NCI-H748 (cell line): ENCODE results near the gene RYR2.
"Not testable (repeated sequence)": the region's sequence is repeated elsewhere in the genome, so short reads cannot be mapped to it uniquely, and the experiment has no call there.

Experiments used
- DNase-seq: peaks from one replicate; lab custom pipeline; 2025; ENCODE audit not compliant: unreplicated experiment; lab: John Stamatoyannopoulos, UW

The RYR2 gene

GRCh38 chr1:237074371-237075117 lies 32.6 kb downstream of the RYR2 start:
- DNase-seq = peak; percentile 13

DNA sequence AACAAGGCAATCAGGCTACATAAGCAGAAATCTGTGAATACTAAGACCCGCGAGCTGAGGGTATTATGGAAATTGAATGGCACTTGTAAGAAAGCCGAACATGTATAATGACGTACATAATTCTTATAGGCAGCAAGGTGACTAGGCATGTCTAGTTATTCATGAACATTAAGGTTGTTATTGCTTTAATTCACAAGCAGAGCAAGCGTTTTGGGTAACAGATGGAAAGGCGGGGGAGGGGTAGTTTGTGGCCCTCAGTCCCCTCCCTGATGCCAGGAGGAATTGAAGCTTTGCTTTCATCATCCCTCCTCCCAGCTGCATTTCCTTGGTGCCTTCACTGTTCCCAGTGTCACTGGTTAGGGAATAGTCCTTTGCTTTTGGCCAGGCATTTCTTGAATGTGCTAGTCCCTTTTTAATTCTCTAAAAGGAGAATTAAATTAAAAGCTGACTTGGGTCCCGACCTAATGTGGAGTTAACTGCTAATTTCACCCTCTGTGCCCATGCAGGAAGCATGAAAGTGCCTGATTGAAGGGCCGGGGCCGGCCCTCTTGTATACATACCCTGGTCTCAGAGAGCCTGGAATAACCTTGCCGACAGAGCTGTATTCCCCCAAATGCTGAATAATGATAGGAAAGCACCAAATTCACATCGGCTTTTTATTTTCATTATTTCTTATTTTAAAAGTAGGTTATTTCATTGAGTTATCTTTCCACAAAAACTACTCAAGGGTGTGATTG lies 42.5 kb downstream of the RYR2 start:
- no peak for DNase-seq

DNA sequence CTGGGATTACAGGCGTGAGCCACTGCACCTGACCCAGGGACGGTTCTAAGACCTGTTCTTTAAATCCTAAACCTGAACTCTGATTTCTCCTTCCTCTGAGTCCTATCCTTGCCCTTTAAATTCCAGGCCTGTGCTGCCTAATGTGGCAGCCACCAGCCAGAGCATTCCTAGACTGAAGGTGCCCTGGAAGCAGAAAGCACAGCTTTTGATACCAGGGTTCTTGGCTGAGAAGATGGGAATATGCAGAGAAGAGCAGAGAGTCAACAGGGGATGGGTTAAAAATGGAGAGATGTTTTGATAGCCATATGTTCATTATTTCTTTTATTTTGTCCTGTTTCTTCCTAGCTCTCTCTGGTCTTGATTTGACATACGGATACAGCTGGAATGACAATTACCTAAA lies 49.7 kb downstream of the RYR2 start:
- no peak for DNase-seq

- DNase-seq = no peak
Measured at GRCh38 chr1:237093691-237094090, 51.7 kb downstream of the RYR2 start.

DNA sequence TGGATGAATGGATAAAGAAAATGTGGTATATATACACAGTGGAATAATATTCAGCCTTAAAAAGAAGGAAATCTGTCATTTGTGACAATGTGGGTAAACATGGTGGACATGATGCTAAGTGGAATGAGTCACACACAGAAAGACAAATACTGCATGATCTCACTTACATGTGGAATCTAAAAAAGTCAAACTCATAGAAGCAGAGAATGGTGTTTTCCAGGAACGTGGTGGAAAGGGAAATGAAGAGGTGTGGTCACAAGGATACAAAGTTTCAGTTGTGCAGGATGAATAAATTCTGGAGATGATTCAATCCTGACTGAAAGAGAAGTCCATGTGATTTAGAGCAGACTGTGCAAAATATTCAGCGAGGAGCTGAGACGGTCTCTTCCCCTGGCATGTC lies 56.6 kb downstream of the RYR2 start:
- DNase-seq = no peak

- DNase-seq = no peak
Measured at GRCh38 chr1:237103021-237103420, 61.0 kb downstream of the RYR2 start.

DNA sequence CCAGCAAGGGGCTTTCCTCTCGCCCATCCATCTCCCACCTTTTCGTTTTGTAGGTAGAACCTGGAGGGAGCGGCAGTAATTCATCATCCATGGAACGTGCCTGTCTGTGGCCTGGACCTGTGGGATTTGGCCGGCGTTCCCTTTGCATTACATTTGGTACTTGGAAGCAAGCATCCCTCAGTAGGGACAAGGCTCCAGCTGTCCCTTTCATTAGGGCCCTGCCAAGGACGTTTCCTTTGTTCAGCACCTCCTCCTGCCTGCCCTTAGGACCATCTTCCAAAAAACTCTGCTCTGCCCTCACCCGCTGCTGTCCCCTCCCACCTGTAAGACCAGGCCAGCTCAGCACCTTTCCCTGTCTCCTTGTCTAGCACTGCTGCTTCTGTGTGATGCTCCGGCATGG lies 62.1 kb downstream of the RYR2 start:
- DNase-seq = no peak

GRCh38 chr1:237105826-237106225 lies 63.8 kb downstream of the RYR2 start:
- DNase-seq = no peak

GRCh38 chr1:237108297-237109040 lies 66.5 kb downstream of the RYR2 start:
- no peak for DNase-seq

GRCh38 chr1:237111807-237112206 lies 69.8 kb downstream of the RYR2 start:
- DNase-seq = no peak

- DNase-seq = no peak
Measured at GRCh38 chr1:237112663-237113062, 70.7 kb downstream of the RYR2 start.

DNA sequence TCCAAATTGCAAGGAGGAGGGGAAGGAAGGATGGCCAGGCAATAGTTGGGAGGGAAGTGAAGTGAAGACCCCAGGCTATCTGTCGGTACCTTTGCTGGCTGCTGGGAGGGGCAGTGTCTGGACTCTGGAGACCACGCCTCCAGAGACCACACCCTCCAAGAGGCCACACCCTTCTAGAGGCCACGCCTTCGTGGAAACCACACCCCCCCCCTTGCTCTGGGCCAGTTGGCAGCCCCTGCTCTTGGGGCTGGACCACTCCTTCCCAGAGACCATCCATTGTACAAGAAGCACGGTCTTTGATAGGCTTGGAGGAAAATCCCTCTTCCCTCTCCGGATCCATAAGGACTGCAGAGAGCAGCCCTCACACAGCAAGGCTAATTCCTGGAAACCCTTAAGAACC lies 73.1 kb downstream of the RYR2 start:
- no peak for DNase-seq

- no peak for DNase-seq
Measured at GRCh38 chr1:237119091-237119490, 77.1 kb downstream of the RYR2 start.

- DNase-seq = no peak
Measured at GRCh38 chr1:237120683-237121082, 78.7 kb downstream of the RYR2 start.

- DNase-seq = peak; percentile 38
Measured at GRCh38 chr1:237124856-237125462, 83.0 kb downstream of the RYR2 start.

- DNase-seq = no peak
Measured at GRCh38 chr1:237126180-237126579, 84.2 kb downstream of the RYR2 start.

- DNase-seq = not testable (repeated sequence)
Measured at GRCh38 chr1:237127301-237127700, 85.3 kb downstream of the RYR2 start.

DNA sequence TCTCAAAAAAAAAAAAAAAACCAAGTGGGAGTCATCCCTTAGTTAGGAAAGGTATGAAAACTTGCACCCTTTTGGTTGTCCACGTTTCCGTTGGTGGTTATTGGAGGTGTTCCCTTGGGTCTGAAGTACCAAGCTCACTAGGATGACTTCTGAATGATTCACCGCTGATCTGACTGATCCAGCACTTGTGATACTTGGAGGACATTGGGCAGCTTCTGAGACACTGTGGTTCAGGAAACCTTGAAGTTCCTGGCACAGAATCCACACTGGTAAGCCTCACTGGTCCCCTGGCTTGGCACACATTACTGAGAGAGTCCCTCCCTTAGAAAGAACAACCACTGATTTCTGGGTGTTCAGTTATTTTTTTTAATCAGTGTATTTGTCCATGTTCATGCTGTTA lies 91.9 kb downstream of the RYR2 start:
- no peak for DNase-seq

DNA sequence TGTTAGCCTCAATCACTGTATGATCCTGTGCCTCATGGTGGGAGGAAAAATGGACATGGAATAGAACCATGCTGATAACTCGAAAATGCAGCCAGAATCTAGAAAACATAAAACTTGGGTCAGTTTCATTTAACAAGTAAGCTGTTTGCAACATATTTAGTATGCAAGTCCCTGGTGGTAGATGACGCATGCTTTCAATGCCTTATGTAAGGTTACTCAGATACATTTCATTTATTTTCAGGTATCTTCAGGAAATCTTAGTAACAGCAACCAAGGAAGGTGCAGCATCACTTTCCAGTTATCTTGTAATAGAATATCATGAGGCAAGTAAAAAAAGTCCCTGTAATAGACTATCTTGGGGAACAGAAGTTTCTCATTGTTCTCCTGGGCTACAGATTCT lies 92.9 kb downstream of the RYR2 start:
- no peak for DNase-seq

- no peak for DNase-seq
Measured at GRCh38 chr1:237138551-237138950, 96.6 kb downstream of the RYR2 start.

- DNase-seq = no peak
Measured at GRCh38 chr1:237139732-237140131, 97.7 kb downstream of the RYR2 start.
